HEK293 (cell line): ENCODE measurements around the gene MSRB1.
"Not testable (repeated sequence)": the region's sequence is repeated elsewhere in the genome, so short reads cannot be mapped to it uniquely, and the experiment has no call there.

ENCODE experiments used
- CTCF ChIA-PET: fragments of 350-600 bp; formaldehyde crosslinking; extraction: SDS; loops from one replicate; lab custom pipeline; 2021; ENCODE audit warnings: antibody characterized with exemption; lab: Yijun Ruan, JAX
- POLR2A ChIA-PET: fragments of 300-600 bp; formaldehyde crosslinking; extraction: SDS; loops from one replicate; lab custom pipeline; 2020; ENCODE audit warnings: antibody characterized with exemption, inconsistent platforms; lab: Yijun Ruan, JAX
- H3K27ac ChIP-seq: fragments of 200-500 bp; sonication (Bioruptor generic); 2 replicates; pipeline ENCODE4 v1.5.1; 2014; ENCODE audit warnings: low read depth, low read length, control low read depth, inconsistent platforms; ENCODE audit errors: extremely low read depth
- H3K36me3 ChIP-seq, 2 experiments: fragments of 200-500 bp in 1 of 2; sonication (Bioruptor generic) in 1 of 2; 1 replicate in 1 of 2; 2 replicates in 1 of 2; pipeline ENCODE4 v1.5.1; 2014 to 2017; ENCODE audit warnings: inconsistent platforms in 2 of 2, low read length in 2 of 2; ENCODE audit not compliant: control insufficient read depth in 2 of 2, insufficient read depth in 1 of 2
- H3K4me1 ChIP-seq: fragments of 200-500 bp; sonication (Bioruptor generic); 2 replicates; pipeline ENCODE4 v1.5.1; 2014; ENCODE audit warnings: mild to moderate bottlenecking, low read length, inconsistent platforms; ENCODE audit not compliant: control insufficient read depth, insufficient read depth
- H3K4me3 ChIP-seq: 2 replicates; pipeline ENCODE4 v1.5.1; 2011; ENCODE audit warnings: low read depth, mild to moderate bottlenecking, control low read depth, low read length, moderate library complexity
- H3K9me3 ChIP-seq: fragments of 200-500 bp; sonication (Bioruptor generic); 2 replicates; pipeline ENCODE4 v1.5.1; 2014; ENCODE audit warnings: low read depth, low read length, inconsistent platforms; ENCODE audit not compliant: control insufficient read depth, insufficient read depth
- BCL11A ChIP-seq: fragments of 450-650 bp; formaldehyde crosslinking; IDR thresholded peaks from 2 replicates; pipeline ENCODE4 v1.5.1; 2016; ENCODE audit warnings: low read depth, missing biosample characterization, missing genetic modification characterization
- GLI2 ChIP-seq: fragments of 450-650 bp; formaldehyde crosslinking; IDR thresholded peaks from 2 replicates; pipeline ENCODE4; 2017; ENCODE audit warnings: missing biosample characterization, missing genetic modification characterization, low read depth, borderline replicate concordance
- GLI4 ChIP-seq: fragments of 450-650 bp; formaldehyde crosslinking; IDR thresholded peaks from 2 replicates; pipeline ENCODE4 v1.5.1; 2016; ENCODE audit warnings: missing biosample characterization, missing genetic modification characterization
- GLIS1 ChIP-seq: fragments of 450-650 bp; formaldehyde crosslinking; IDR thresholded peaks from 2 replicates; pipeline ENCODE4 v1.5.1; 2016; ENCODE audit warnings: missing biosample characterization, missing genetic modification characterization
- HOXD13 ChIP-seq: sonication (generic); formaldehyde crosslinking; IDR thresholded peaks from 2 replicates; pipeline ENCODE4 v1.8.0; 2022; ENCODE audit warnings: missing genetic modification reagents, borderline replicate concordance
- OVOL3 ChIP-seq: fragments of 450-650 bp; formaldehyde crosslinking; IDR thresholded peaks from 2 replicates; pipeline ENCODE4 v1.5.1; 2016; ENCODE audit warnings: missing biosample characterization, missing genetic modification characterization
- PRDM1 ChIP-seq: fragments of 450-650 bp; formaldehyde crosslinking; IDR thresholded peaks from 2 replicates; pipeline ENCODE4; 2016; ENCODE audit warnings: missing biosample characterization, missing genetic modification characterization
- ZBTB7A ChIP-seq: fragments of 450-650 bp; formaldehyde crosslinking; IDR thresholded peaks from 2 replicates; pipeline ENCODE4 v1.5.1; 2016; ENCODE audit warnings: low read depth, missing biosample characterization, missing genetic modification characterization
- ZFP37 ChIP-seq: fragments of 450-650 bp; formaldehyde crosslinking; IDR thresholded peaks from 2 replicates; pipeline ENCODE4 v1.5.1; 2016; ENCODE audit warnings: missing biosample characterization, missing genetic modification characterization
- ZFP69B ChIP-seq: fragments of 450-650 bp; formaldehyde crosslinking; IDR thresholded peaks from 2 replicates; pipeline ENCODE4 v1.5.1; 2016; ENCODE audit warnings: missing biosample characterization, missing genetic modification characterization
- ZIC2 ChIP-seq: fragments of 450-650 bp; formaldehyde crosslinking; IDR thresholded peaks from 2 replicates; pipeline ENCODE4 v1.5.1; 2016; ENCODE audit warnings: missing biosample characterization, missing genetic modification characterization
- ZNF174 ChIP-seq: fragments of 450-650 bp; formaldehyde crosslinking; IDR thresholded peaks from 2 replicates; pipeline ENCODE4 v1.5.0; 2017; ENCODE audit warnings: missing biosample characterization, mild to moderate bottlenecking, missing genetic modification characterization
- ZNF2 ChIP-seq: fragments of 450-650 bp; formaldehyde crosslinking; IDR thresholded peaks from 2 replicates; pipeline ENCODE4 v1.5.1; 2016; ENCODE audit warnings: missing biosample characterization, missing genetic modification characterization
- ZNF391 ChIP-seq: fragments of 450-650 bp; formaldehyde crosslinking; IDR thresholded peaks from 2 replicates; pipeline ENCODE4 v1.5.1; 2016; ENCODE audit warnings: low read depth, missing biosample characterization, missing genetic modification characterization, borderline replicate concordance
- ZNF596 ChIP-seq: fragments of 450-650 bp; IDR thresholded peaks from 2 replicates; pipeline ENCODE4 v1.5.0; 2018; ENCODE audit warnings: missing biosample characterization, mild to moderate bottlenecking, missing genetic modification characterization, moderate library complexity
- ZNF621 ChIP-seq: fragments of 450-650 bp; formaldehyde crosslinking; IDR thresholded peaks from 2 replicates; pipeline ENCODE4 v1.5.1; 2017; ENCODE audit warnings: missing biosample characterization, missing genetic modification characterization
- ZNF785 ChIP-seq: fragments of 450-650 bp; formaldehyde crosslinking; IDR thresholded peaks from 2 replicates; pipeline ENCODE4 v1.5.1; 2016; ENCODE audit warnings: missing biosample characterization, missing genetic modification characterization
- TF ChIP-seq, protein P1 (sequence below): sonication (generic); formaldehyde crosslinking; IDR thresholded peaks from 2 replicates; pipeline ENCODE4 v1.8.1; 2022; ENCODE audit warnings: mild to moderate bottlenecking, moderate library complexity, missing genetic modification reagents
- TF ChIP-seq, protein P2 (sequence below): fragments of 450-650 bp; formaldehyde crosslinking; IDR thresholded peaks from 2 replicates; pipeline ENCODE4 v1.5.1; 2016; ENCODE audit warnings: missing biosample characterization, missing genetic modification characterization

The MSRB1 gene

DNA sequence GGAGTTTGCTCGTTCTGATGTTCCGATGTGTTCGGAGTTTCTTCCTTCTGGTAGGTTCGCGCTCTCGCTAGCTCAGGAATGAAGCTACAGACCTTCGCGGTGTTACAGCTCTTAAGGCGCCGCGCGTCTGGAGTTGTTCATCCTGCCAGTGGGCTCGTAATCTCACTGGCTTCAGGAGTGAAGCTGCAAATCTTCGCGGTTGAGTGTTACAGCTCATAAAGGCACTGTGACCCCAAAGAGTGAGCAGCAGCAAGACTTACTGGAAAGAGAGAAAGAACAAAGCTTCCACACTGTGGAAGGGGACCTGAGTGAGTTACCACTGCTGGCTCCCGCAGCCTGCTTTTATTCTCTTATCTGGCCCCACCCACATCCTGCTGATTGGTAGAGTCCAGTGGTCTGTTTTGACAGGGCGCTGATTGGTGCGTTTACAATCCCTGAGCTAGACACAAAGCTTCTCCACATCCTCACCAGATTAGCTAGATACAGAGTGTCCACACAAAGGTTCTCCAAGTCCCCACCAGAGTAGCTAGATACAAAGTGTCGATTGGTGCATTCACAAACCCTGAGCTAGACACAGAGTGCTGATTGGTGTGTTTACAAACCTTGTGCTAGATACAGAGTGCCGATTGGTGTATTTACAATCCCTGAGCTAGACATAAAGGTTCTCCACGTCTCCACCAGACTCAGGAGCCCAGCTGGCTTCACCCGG lies 14.6 kb upstream of the MSRB1 start:
- POLR2A ChIA-PET, result interaction anchor here (0.6 to 1.3 kb wide), 6 partner anchors 14 to 1615 kb away, joined by 3 to 8 read pairs (median 4); partner anchors contain the start of genes MSRB1 and TRAF7
- CTCF ChIA-PET, result interaction anchor here (0.6 to 2.1 kb wide), 6 partner anchors 12 to 240 kb away, joined by 3 to 4 read pairs (median 3); partner anchors contain the start of gene MSRB1
- H3K27ac ChIP-seq, result not testable (repeated sequence)

DNA sequence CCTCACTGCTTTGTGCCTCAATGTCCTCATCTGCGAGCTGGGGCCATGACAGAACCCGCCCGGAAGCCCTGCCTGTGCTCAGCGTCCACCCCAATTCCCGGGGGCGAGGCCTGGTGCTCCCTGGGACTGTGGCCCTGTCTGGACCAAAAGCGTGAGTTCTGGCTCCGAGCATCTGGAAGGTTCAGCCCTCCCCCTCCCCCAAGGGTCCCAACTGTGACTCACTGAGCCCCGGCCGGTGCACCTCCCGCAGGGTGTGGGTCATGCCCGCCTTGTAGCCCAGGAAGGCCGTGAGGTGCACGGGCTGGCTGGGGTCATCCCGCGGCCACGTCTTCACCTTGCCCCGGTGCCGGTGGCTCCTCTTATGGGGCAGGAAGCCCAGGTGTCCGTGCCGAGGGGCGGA lies 10.7 kb upstream of the MSRB1 start:
- TF ChIP-seq ZNF621 (no peak), ZFP69B (tag by site-specific recombination) (no peak)
- TF ChIP-seq, all 188 proteins: peak for 0
- H3K27ac ChIP-seq, result no peak overlapping the region
- H3K9me3 ChIP-seq, result no peaks in the 10 kb centered on the region
- ChIA-PET POLR2A (no interaction called here), CTCF (interaction anchor here (0.6 to 1.0 kb wide), 2 partner anchors 10 to 106 kb away, joined by 3 to 5 read pairs; no protein-coding TSS in a partner anchor)
- no peak overlapping the region for H3K4me3 ChIP-seq
- no peaks in the 10 kb centered on the region for H3K4me1 ChIP-seq
- no peaks in the 10 kb centered on the region for H3K36me3 ChIP-seq

More for the DNA sequence above, 14.6 kb upstream of the MSRB1 start:
- H3K9me3 ChIP-seq, H3K4me3 ChIP-seq, H3K4me1 ChIP-seq: not testable (repeated sequence)
- H3K36me3 ChIP-seq, result peaks cover 0 to 17% of the 10 kb centered on the region in 2 experiments; a peak in 1 of 3 replicates

DNA sequence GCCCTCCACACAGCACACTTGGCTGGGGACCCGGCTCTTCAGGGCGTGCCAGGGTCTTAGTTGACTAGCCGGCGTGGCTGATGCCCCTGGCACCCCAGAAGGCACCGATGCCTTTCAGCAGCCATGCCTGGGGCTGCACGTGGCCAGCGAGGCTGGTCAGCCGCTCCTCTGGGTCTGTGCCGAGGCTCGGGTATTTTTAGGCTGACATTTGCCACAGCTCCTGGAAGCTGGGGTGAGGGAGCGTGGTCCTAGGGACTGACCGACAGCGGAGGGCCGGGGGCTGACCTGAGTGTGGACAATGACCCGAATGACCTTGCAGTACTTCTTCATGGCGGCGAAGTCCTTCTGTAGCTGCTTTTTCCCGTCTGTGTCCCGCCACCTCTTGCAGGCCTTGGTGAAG lies 7.6 kb upstream of the MSRB1 start:
- Histone ChIP-seq H3K36me3 (no peaks in the 10 kb centered on the region), H3K9me3 (no peaks in the 10 kb centered on the region), H3K27ac (no peak overlapping the region), H3K4me1 (no peaks in the 10 kb centered on the region), H3K4me3 (no peak overlapping the region)
- POLR2A ChIA-PET, result interaction anchor here (0.6 to 3.5 kb wide), 3 partner anchors 10 to 48 kb away, joined by 7 to 19 read pairs (median 7); partner anchors contain the start of genes NDUFB10 and RPS2
- CTCF ChIA-PET, result no interaction called here
- no peak for TF ChIP-seq GLI2 (tag by site-specific recombination)
- TF ChIP-seq, protein P1, sequence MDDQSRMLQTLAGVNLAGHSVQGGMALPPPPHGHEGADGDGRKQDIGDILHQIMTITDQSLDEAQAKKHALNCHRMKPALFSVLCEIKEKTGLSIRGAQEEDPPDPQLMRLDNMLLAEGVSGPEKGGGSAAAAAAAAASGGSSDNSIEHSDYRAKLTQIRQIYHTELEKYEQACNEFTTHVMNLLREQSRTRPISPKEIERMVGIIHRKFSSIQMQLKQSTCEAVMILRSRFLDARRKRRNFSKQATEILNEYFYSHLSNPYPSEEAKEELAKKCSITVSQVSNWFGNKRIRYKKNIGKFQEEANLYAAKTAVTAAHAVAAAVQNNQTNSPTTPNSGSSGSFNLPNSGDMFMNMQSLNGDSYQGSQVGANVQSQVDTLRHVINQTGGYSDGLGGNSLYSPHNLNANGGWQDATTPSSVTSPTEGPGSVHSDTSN (CRISPR knock-in tag), result no peak

DNA sequence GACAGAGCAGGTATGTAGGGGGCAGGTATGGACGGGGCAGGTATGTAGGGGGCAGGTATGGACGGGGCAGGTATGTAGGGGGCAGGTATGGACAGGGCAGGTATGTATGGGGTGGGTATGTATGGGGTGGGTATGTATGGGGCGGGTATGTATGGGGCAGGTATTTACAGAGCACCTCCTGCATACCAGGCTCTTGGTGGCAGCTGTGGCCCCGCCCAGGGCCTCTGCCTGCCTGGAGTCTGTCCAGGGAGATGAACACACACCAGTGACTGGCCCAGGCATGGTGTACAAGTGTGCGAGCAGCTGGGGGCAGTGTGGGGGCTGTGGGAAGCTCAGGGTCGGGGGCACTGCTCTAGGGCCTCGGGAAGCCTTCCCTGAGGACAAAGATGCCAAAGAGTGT lies 7.0 kb upstream of the MSRB1 start:
- no peak for TF ChIP-seq ZIC2 (tag by site-specific recombination)
- TF ChIP-seq ZNF391 (tag by site-specific recombination), result no peak
- no peak for TF ChIP-seq ZNF785
- TF ChIP-seq ZFP69B (tag by site-specific recombination), result no peak
- no peak for TF ChIP-seq ZNF596 (tag by site-specific recombination)
- no peak for TF ChIP-seq GLI4 (tag by site-specific recombination)
- TF ChIP-seq BCL11A (tag by site-specific recombination), result no peak
- TF ChIP-seq, all 188 proteins: peak for 0
- no peaks in the 10 kb centered on the region for H3K36me3 ChIP-seq
- H3K27ac ChIP-seq, result no peak overlapping the region
- no peaks in the 10 kb centered on the region for H3K9me3 ChIP-seq
- H3K4me3 ChIP-seq, result no peak overlapping the region
- CTCF ChIA-PET, result no interaction called here
- POLR2A ChIA-PET, result interaction anchor here (0.6 to 3.5 kb wide), 3 partner anchors 10 to 48 kb away, joined by 7 to 19 read pairs (median 7); partner anchors contain the start of genes NDUFB10 and RPS2
- H3K4me1 ChIP-seq, result no peaks in the 10 kb centered on the region

DNA sequence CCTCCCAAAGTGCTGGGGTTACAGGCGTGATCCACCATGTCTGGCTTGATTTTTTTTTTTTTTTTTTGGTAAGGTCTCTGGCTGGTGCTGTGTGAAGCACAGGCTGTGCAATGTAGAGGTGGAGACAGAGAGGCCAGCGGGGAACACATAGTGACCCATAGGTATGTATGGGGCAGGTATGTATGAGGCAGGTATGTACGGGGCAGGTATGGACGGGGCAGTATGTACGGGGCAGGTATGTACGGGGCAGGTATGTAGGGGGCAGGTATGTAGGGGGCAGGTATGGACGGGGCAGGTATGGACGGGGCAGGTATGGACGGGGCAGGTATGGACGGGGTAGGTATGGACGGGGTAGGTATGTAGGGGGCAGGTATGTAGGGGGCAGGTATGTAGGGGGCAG lies 6.5 kb upstream of the MSRB1 start:
- Histone ChIP-seq H3K4me1 (no peaks in the 10 kb centered on the region), H3K9me3 (no peaks in the 10 kb centered on the region), H3K36me3 (no peaks in the 10 kb centered on the region), H3K4me3 (no peak overlapping the region), H3K27ac (no peak overlapping the region)
- CTCF ChIA-PET, result no interaction called here
- POLR2A ChIA-PET, result interaction anchor here (1.8 kb wide), 1 partner anchor 15 kb away, joined by 6 read pairs; the partner anchor contains the start of gene RPS2
- no peak for TF ChIP-seq OVOL3
- no peak for TF ChIP-seq HOXD13
- no peak for TF ChIP-seq ZBTB7A (tag by site-specific recombination)
- TF ChIP-seq ZNF2 (tag by site-specific recombination), result no peak
- TF ChIP-seq, protein P2, sequence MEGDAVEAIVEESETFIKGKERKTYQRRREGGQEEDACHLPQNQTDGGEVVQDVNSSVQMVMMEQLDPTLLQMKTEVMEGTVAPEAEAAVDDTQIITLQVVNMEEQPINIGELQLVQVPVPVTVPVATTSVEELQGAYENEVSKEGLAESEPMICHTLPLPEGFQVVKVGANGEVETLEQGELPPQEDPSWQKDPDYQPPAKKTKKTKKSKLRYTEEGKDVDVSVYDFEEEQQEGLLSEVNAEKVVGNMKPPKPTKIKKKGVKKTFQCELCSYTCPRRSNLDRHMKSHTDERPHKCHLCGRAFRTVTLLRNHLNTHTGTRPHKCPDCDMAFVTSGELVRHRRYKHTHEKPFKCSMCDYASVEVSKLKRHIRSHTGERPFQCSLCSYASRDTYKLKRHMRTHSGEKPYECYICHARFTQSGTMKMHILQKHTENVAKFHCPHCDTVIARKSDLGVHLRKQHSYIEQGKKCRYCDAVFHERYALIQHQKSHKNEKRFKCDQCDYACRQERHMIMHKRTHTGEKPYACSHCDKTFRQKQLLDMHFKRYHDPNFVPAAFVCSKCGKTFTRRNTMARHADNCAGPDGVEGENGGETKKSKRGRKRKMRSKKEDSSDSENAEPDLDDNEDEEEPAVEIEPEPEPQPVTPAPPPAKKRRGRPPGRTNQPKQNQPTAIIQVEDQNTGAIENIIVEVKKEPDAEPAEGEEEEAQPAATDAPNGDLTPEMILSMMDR (tag by site-specific recombination), result no peak
- TF ChIP-seq ZFP37 (tag by site-specific recombination), result no peak
- TF ChIP-seq PRDM1 (tag by site-specific recombination), result no peak
- TF ChIP-seq ZNF174 (tag by site-specific recombination), result no peak
- no peak for TF ChIP-seq GLIS1 (tag by site-specific recombination)
